Measurements from ENCODE around the gene PRDM2. TPM values are rescaled to one million over a fixed set of nuclear protein-coding genes. Genes with fewer than 3 reads are reported as not detected.
"Not testable (repeated sequence)": the region's sequence is repeated elsewhere in the genome, so short reads cannot be mapped to it uniquely, and the experiment has no call there.

The PRDM2 gene
- total and polyA plus RNA-seq, 5 donors from 2014 or later: 16.8 to 221 (median 19.7) TPM

DNA sequence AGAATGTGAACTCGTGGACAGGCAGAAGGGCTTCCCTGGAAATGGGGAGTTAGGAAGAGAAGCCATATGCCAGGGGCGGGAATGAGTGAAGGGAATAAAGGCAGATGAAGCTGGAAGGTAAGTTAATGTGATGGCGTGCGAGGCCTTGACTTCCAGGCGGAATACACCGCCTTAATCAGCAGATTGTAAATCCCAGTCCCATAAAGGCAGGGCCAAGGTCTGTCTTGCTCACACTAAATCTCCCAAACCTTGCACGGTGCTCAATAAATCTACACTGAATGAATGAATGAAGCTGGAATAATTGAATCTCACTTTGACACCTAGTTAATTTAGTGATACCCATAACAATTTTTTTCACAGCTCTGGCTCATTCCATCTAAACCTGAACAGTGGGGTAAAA lies 16.8 kb upstream of the PRDM2 start:
- H3K4me1 ChIP-seq (ENCODE audit: control insufficient read depth, insufficient read depth, low read length, poor library complexity, severe bottlenecking): no peaks in the 10 kb centered on the region
- H3K4me3 ChIP-seq (ENCODE audit: low read depth, low read length): no peak overlapping the region
- DNase-seq (no peak), ATAC-seq (ENCODE audit: low read depth in 2 of 2) (no peak)
- Mint-ChIP-seq H3K4me3 (no peak overlapping the region), H3K36me3 (no peaks in the 10 kb centered on the region), H3K27ac (no peak overlapping the region), H3K4me1 (no peaks in the 10 kb centered on the region), H3K9me3 (peaks cover 0 to 5% (median 0%) of the 10 kb centered on the region in 7 donors), H3K27me3 (peaks cover 34% of the 10 kb centered on the region)
- H3K27me3 ChIP-seq (ENCODE audit: control insufficient read depth, insufficient read depth, low read length): peaks cover 14% of the 10 kb centered on the region
- no peaks in the 10 kb centered on the region for H3K36me3 ChIP-seq (ENCODE audit: control insufficient read depth, insufficient read depth, low read length)
- H3K9me3 ChIP-seq (ENCODE audit: control insufficient read depth in 2 of 2, low read length in 2 of 2): no peaks in the 10 kb centered on the region
- no peak overlapping the region for H3K27ac ChIP-seq (ENCODE audit: insufficient read depth, low read length, poor library complexity, severe bottlenecking)

DNA sequence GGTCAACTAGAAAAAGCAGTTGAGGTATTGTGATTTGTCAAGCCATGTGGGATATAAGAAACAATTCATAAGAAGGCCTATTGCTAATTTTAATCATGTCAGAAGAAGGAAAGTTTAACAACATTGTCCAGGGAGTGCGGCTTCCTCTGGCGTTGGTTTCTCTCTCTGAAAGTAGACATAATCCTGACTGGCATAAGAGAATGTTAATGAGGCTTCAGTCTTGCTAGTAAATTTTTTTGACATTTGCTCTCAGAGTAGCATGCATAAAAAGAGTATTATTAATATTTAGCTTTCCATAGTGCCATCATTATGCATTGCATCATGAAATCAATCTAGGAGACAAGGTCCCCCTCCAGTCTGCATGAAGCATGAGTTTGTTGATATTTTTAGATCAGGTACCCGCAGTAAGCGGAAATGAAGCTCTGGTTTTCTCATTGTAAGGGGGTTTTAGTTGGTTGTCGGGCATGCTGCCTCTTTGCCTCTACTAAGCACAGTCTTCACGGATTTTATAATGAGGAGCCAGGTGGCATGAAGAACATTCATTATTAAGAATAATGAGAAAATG lies 12.8 kb upstream of the PRDM2 start:
- peaks cover 0 to 2% of the 10 kb centered on the region in 2 experiments for H3K9me3 ChIP-seq (ENCODE audit: control insufficient read depth in 2 of 2, low read length in 2 of 2)
- H3K27ac Mint-ChIP-seq: no peak overlapping the region
- H3K27ac ChIP-seq (ENCODE audit: insufficient read depth, low read length, poor library complexity, severe bottlenecking): no peak overlapping the region
- no peaks in the 10 kb centered on the region for H3K4me1 ChIP-seq (ENCODE audit: control insufficient read depth, insufficient read depth, low read length, poor library complexity, severe bottlenecking)
- peaks cover 53% of the 10 kb centered on the region for H3K27me3 Mint-ChIP-seq
- peaks cover 0 to 5% (median 0%) of the 10 kb centered on the region in 7 donors for H3K9me3 Mint-ChIP-seq
- H3K27me3 ChIP-seq (ENCODE audit: control insufficient read depth, insufficient read depth, low read length): peaks cover 12% of the 10 kb centered on the region
- no peak for ATAC-seq (ENCODE audit: low read depth in 2 of 2)
- no peak for DNase-seq
- no peak overlapping the region for H3K4me3 Mint-ChIP-seq
- H3K4me1 Mint-ChIP-seq: no peaks in the 10 kb centered on the region
- no peak overlapping the region for H3K4me3 ChIP-seq (ENCODE audit: low read depth, low read length)
- no peaks in the 10 kb centered on the region for H3K36me3 Mint-ChIP-seq
- no peaks in the 10 kb centered on the region for H3K36me3 ChIP-seq (ENCODE audit: control insufficient read depth, insufficient read depth, low read length)

DNA sequence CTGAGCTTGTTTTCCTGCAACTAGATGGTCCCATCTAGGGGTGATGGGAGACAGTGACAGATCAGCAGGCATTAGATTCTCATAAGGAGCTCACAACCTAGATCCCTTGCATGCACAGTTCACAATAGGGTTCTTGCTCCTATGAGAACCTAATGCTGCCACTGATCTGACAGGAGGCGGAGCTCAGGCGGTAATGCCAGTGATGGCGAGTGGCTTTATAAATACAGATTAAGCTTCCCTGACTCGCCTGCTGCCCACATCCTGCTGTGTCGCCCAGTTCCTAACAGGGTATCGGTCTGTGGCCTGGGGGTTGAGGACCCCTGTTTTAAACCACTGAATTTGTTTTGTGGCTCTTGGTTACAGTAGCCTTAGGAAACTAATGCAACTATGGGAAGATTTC lies 6.9 kb upstream of the PRDM2 start:
- not testable (repeated sequence) for H3K9me3 ChIP-seq (ENCODE audit: control insufficient read depth in 2 of 2, low read length in 2 of 2); H3K27me3 ChIP-seq (ENCODE audit: control insufficient read depth, insufficient read depth, low read length); ATAC-seq (ENCODE audit: low read depth in 2 of 2); H3K4me3 ChIP-seq (ENCODE audit: low read depth, low read length); H3K9me3 Mint-ChIP-seq; H3K36me3 ChIP-seq (ENCODE audit: control insufficient read depth, insufficient read depth, low read length); H3K36me3 Mint-ChIP-seq; H3K27ac Mint-ChIP-seq; H3K4me1 Mint-ChIP-seq; H3K4me1 ChIP-seq (ENCODE audit: control insufficient read depth, insufficient read depth, low read length, poor library complexity, severe bottlenecking); H3K27ac ChIP-seq (ENCODE audit: insufficient read depth, low read length, poor library complexity, severe bottlenecking)
- peak overlapping the region in 1 of 4 donors; percentile 17 for H3K4me3 Mint-ChIP-seq
- H3K27me3 Mint-ChIP-seq: peaks cover 20% of the 10 kb centered on the region
- peak in 1 of 3 donors; percentile 6 for DNase-seq

DNA sequence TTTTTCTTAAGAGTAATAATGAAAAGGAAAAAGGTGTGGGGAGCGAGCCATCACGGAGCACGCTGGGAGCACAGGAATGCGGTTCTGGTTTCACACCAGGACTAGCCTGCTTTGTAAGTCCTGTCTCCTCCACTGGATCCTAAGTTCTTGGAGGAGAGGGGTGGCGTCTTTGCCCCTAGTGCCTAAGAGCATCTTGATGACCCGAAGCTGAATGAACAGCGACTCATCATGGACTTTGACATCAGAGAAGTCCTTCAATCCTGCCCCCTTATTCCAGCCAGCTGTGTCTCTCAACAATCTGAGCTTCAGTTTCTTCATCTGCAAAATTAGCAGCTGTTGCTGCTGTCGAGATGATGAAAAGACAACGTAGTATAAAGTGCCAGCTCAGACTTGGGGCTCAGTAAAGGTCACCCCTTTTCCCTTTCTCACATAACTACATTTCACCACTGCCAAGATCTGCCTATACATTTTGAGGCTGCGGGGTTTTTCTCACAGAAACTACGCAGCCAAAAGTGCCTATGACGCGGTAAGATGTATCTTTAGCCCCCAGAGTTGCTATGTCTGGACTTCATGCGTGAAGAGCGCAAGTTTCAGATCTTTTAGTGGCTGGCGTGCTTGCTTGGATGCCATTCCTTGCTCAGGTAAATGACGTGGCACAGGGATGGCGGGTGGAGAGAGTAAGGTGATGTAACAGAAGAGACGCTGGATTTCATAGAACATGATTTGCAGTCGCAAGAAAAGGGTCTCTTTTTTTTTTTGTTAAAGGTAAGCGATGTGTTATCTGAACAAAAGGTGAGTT lies 4.9 kb upstream of the PRDM2 start:
- H3K9me3 ChIP-seq (ENCODE audit: control insufficient read depth in 2 of 2, low read length in 2 of 2): no peaks in the 10 kb centered on the region

DNA sequence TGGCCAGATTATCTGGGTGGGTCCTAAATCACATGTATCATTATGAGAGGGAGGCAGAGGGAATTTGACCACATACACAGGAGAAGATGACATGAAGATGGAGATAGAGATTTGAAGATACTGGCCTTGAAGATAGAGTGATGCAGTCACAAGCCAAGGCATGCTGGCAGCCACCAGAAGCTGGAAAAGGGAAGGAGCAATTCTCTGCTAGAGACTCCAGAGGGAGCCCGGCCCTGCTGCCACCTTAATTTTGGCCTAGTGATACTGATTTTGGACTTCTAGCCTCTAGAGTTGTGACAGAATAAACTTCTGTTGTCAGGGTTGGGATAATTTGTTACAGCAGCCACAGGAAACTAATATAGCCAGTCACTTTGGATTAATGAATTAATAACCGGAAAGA lies 2.2 kb upstream of the PRDM2 start:
- no peaks in the 10 kb centered on the region for H3K27me3 Mint-ChIP-seq
- H3K4me1 Mint-ChIP-seq: peaks cover 22 to 37% (median 29%) of the 10 kb centered on the region in 4 donors
- H3K4me1 ChIP-seq (ENCODE audit: control insufficient read depth, insufficient read depth, low read length, poor library complexity, severe bottlenecking): peaks cover 27% of the 10 kb centered on the region
- no peak overlapping the region for H3K4me3 ChIP-seq (ENCODE audit: low read depth, low read length)
- peak in 1 of 3 donors; percentile 24 for DNase-seq
- H3K9me3 Mint-ChIP-seq: peaks cover 0 to 3% (median 0%) of the 10 kb centered on the region in 7 donors
- no peaks in the 10 kb centered on the region for H3K36me3 ChIP-seq (ENCODE audit: control insufficient read depth, insufficient read depth, low read length)
- H3K4me3 Mint-ChIP-seq: peak overlapping the region; percentile 46 to 79 (median 70)
- peak overlapping the region; percentile 10 to 91 (median 46) for H3K27ac Mint-ChIP-seq
- ATAC-seq (ENCODE audit: low read depth in 2 of 2): no peak
- H3K27ac ChIP-seq (ENCODE audit: insufficient read depth, low read length, poor library complexity, severe bottlenecking): no peak overlapping the region
- H3K27me3 ChIP-seq (ENCODE audit: control insufficient read depth, insufficient read depth, low read length): no peaks in the 10 kb centered on the region
- H3K9me3 ChIP-seq (ENCODE audit: control insufficient read depth in 2 of 2, low read length in 2 of 2): no peaks in the 10 kb centered on the region
- peaks cover 4% of the 10 kb centered on the region for H3K36me3 Mint-ChIP-seq

More for the DNA sequence above, 4.9 kb upstream of the PRDM2 start:
- no peak overlapping the region for H3K27ac ChIP-seq (ENCODE audit: insufficient read depth, low read length, poor library complexity, severe bottlenecking)
- H3K4me1 ChIP-seq (ENCODE audit: control insufficient read depth, insufficient read depth, low read length, poor library complexity, severe bottlenecking): peaks cover 7% of the 10 kb centered on the region
- DNase-seq (no peak), ATAC-seq (ENCODE audit: low read depth in 2 of 2) (no peak)
- Mint-ChIP-seq H3K27me3 (peaks cover 8% of the 10 kb centered on the region), H3K36me3 (no peaks in the 10 kb centered on the region), H3K4me3 (no peak overlapping the region), H3K9me3 (peaks cover 0 to 3% (median 0%) of the 10 kb centered on the region in 7 donors), H3K27ac (no peak overlapping the region), H3K4me1 (peaks cover 5 to 16% (median 13%) of the 10 kb centered on the region in 4 donors)
- no peaks in the 10 kb centered on the region for H3K36me3 ChIP-seq (ENCODE audit: control insufficient read depth, insufficient read depth, low read length)
- H3K27me3 ChIP-seq (ENCODE audit: control insufficient read depth, insufficient read depth, low read length): no peaks in the 10 kb centered on the region
- no peak overlapping the region for H3K4me3 ChIP-seq (ENCODE audit: low read depth, low read length)

DNA sequence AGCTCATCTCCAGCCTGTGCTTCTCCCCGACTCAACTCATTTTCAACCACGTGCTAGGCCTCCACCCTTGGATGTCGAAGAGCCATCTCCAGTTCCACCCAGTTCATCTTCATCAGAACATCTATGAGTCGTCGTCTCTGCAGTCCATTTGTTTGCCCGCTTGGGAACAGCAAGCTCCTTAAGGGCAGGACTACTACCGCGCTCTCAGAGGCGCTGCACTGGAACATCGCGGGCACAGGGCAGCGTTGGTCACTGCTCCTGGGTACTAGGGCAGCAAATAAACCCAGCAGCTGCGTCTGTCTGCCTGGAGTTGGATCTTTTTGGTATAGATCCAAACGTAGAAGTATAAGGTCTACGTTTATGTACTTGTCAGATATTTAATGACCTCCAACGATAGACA lies 478 bp upstream of the PRDM2 start:
- H3K4me1 Mint-ChIP-seq: peaks cover 31 to 49% (median 39%) of the 10 kb centered on the region in 4 donors
- no peaks in the 10 kb centered on the region for H3K27me3 Mint-ChIP-seq
- peak overlapping the region; percentile 91 to 98 (median 92) for H3K27ac Mint-ChIP-seq
- H3K9me3 ChIP-seq (ENCODE audit: control insufficient read depth in 2 of 2, low read length in 2 of 2): no peaks in the 10 kb centered on the region
- no peaks in the 10 kb centered on the region for H3K27me3 ChIP-seq (ENCODE audit: control insufficient read depth, insufficient read depth, low read length)
- DNase-seq (peak in 1 of 3 donors; percentile 41), ATAC-seq (ENCODE audit: low read depth in 2 of 2) (no peak)
- H3K36me3 ChIP-seq (ENCODE audit: control insufficient read depth, insufficient read depth, low read length): no peaks in the 10 kb centered on the region
- H3K27ac ChIP-seq (ENCODE audit: insufficient read depth, low read length, poor library complexity, severe bottlenecking): peak overlapping the region; percentile 99
- H3K9me3 Mint-ChIP-seq: peaks cover 0 to 3% (median 0%) of the 10 kb centered on the region in 7 donors
- H3K36me3 Mint-ChIP-seq: peaks cover 4% of the 10 kb centered on the region
- peak overlapping the region; percentile 88 for H3K4me3 ChIP-seq (ENCODE audit: low read depth, low read length)
- H3K4me3 Mint-ChIP-seq: peak overlapping the region; percentile 88 to 94 (median 91)
- peaks cover 45% of the 10 kb centered on the region for H3K4me1 ChIP-seq (ENCODE audit: control insufficient read depth, insufficient read depth, low read length, poor library complexity, severe bottlenecking)

DNA sequence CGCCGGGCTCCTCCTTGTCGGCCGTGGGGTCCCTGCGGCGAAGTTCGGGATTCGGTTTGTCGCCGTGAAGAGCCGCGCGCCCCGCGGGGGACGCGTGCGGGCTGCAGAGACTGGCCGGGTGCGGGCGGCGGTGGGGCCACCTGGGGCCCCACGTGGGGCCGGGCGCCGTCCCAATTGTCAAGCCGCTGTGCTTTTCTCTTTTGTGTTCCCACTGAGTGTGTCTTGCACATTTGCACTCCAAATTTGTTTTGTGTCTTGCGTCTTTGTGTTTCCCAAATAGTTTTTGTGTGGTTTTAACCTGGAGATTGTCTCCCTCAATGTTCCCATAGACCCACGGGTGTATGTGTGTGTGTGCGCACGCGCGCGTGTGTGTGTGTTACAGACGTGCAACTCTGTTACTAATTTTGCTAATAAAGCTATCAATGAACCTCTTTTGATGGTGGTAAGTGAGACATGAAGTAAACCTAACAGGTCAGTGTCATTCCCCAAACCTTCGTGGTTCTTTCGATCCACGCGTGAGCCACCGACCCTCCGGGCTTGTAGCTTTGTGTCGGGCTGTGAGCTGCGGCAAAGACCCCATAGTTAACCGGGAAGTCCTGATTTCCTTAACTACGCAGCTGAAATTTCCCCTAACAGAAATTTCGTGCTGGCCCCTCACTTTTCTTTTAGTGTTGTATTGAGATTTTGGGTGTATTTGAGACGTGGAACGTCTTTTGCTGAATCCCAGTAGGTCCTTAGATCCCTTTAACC lies 708 bp downstream of the PRDM2 start:
- peaks cover 57% of the 10 kb centered on the region for H3K4me1 ChIP-seq (ENCODE audit: control insufficient read depth, insufficient read depth, low read length, poor library complexity, severe bottlenecking)
- peaks cover 33 to 60% (median 48%) of the 10 kb centered on the region in 4 donors for H3K4me1 Mint-ChIP-seq
- H3K9me3 ChIP-seq (ENCODE audit: control insufficient read depth in 2 of 2, low read length in 2 of 2): no peaks in the 10 kb centered on the region
- peak overlapping the region; percentile 92 to 99 (median 97) for H3K4me3 Mint-ChIP-seq
- ATAC-seq (ENCODE audit: low read depth in 2 of 2) (peak; percentile 22 to 31), DNase-seq (peak; percentile 39 to 71 (median 67))
- H3K36me3 Mint-ChIP-seq: peaks cover 7% of the 10 kb centered on the region
- H3K9me3 Mint-ChIP-seq: peaks cover 0 to 3% (median 0%) of the 10 kb centered on the region in 7 donors
- peak overlapping the region; percentile 96 for H3K4me3 ChIP-seq (ENCODE audit: low read depth, low read length)
- H3K27ac ChIP-seq (ENCODE audit: insufficient read depth, low read length, poor library complexity, severe bottlenecking): peak overlapping the region; percentile 99
- H3K27me3 ChIP-seq (ENCODE audit: control insufficient read depth, insufficient read depth, low read length): no peaks in the 10 kb centered on the region
- H3K36me3 ChIP-seq (ENCODE audit: control insufficient read depth, insufficient read depth, low read length): no peaks in the 10 kb centered on the region
- peak overlapping the region; percentile 92 to 100 (median 99) for H3K27ac Mint-ChIP-seq
- H3K27me3 Mint-ChIP-seq: no peaks in the 10 kb centered on the region
